Transverse colon (tissue), 4 donors: ENCODE data around the gene ADGRB2. TPM values are rescaled to one million over a fixed set of nuclear protein-coding genes. Genes with fewer than 3 reads are reported as not detected.

ENCODE experiments used
- DNase-seq: peaks from one replicate; pipeline ENCODE4 v3.0.0-alpha.2; 2019
- H3K27ac ChIP-seq, 4 donors: fragments of 200-600 bp; sonication (generic); 2 replicates each; pipeline ENCODE4 v1.5.1; 2016 to 2018; ENCODE audit warnings: inconsistent platforms in 4 of 4
- H3K27me3 ChIP-seq: fragments of 200-600 bp; sonication (generic); 2 replicates; pipeline ENCODE4 v1.5.1; 2017; ENCODE audit warnings: inconsistent platforms
- H3K36me3 ChIP-seq, 4 donors: fragments of 200-600 bp; sonication (generic); 2 replicates each; pipeline ENCODE4 v1.5.1; 2017 to 2019; ENCODE audit warnings: inconsistent platforms in 4 of 4
- H3K4me1 ChIP-seq, 4 donors: fragments of 200-600 bp; sonication (generic); 2 replicates each; pipeline ENCODE4 v1.5.1; 2017 to 2020; ENCODE audit warnings: inconsistent platforms in 4 of 4
- H3K4me3 ChIP-seq, 4 donors: fragments of 200-600 bp; sonication (generic); 1 replicate in 1 of 4; 2 replicates in 3 of 4; pipeline versions ENCODE4 v1.5.1 to v1.6.1; 2017 to 2019; ENCODE audit warnings: inconsistent platforms in 4 of 4
- H3K9me3 ChIP-seq, 2 donors: fragments of 200-600 bp; sonication (generic); 2 replicates each; pipeline ENCODE4 v1.5.1; 2017 to 2019; ENCODE audit warnings: inconsistent platforms in 2 of 2
- CTCF ChIP-seq, 5 experiments: fragments of 200-600 bp in 3 of 5; fragments of 450-650 bp in 2 of 5; sonication (generic) in 3 of 5; IDR thresholded peaks; 1 replicate in 2 of 5; 2 replicates in 3 of 5; pipeline ENCODE4 v1.5.1; 2016 to 2017; ENCODE audit warnings: antibody characterized with exemption in 5 of 5, inconsistent platforms in 3 of 5, mild to moderate bottlenecking in 2 of 5, moderate library complexity in 1 of 5
- EP300 ChIP-seq: sonication (generic); formaldehyde crosslinking; IDR thresholded peaks from one replicate; pipeline ENCODE4 v1.6.1; 2017; ENCODE audit warnings: antibody characterized with exemption, low read depth
- POLR2A ChIP-seq: fragments of 450-650 bp; IDR thresholded peaks from one replicate; pipeline ENCODE4 v1.6.1; 2016; ENCODE audit warnings: antibody characterized with exemption, mild to moderate bottlenecking, moderate library complexity
- POLR2AphosphoS5 ChIP-seq, 3 donors: sonication (generic); formaldehyde crosslinking; IDR thresholded peaks; one replicate each; pipeline ENCODE4 v1.6.1; 2016; ENCODE audit warnings: antibody characterized with exemption in 3 of 3
- WGBS, 2 donors: methylation state at CpG; one replicate each; pipeline ENCODE4 v1.1.5; 2018; ENCODE audit warnings: low coverage in 1 of 2; 5-methylcytosine and 5-hydroxymethylcytosine counted together
- in situ Hi-C, 4 donors: fragments of 200-750 bp; cut with MboI; loops; one replicate each; pipeline versions ENCODE4 v1.15.0 to v1.15.1; 2017; ENCODE audit warnings: low sequenced_read_pairs in 3 of 4, low pct_ligation_motif_present in 1 of 4, low pct_unique_long_range_greater_than_20kb in 1 of 4
- intact Hi-C: fragments of 100-400 bp; cut with DNase I; formaldehyde crosslinking; loops from one replicate; pipeline ENCODE4 v1.15.1; 2023; ENCODE audit warnings: low total_unique reads
- total RNA-seq, 4 donors: library from RNA; depleted of rRNA; stranded (reverse); fragments of >200 nt; gene quantifications; one replicate each; pipeline ENCODE4 v1.1.0, GENCODE V29; 2016

The ADGRB2 gene
- total RNA-seq, 4 donors from 2014 or later, result 0.55 to 4.2 (median 1.1) TPM; not detected in 1

- Histone ChIP-seq H3K4me3 (no peak overlapping the region), H3K27me3 (peaks cover 13% of the 10 kb centered on the region), H3K27ac (no peak overlapping the region), H3K9me3 (no peaks in the 10 kb centered on the region), H3K4me1 (peaks cover 18 to 37% (median 28%) of the 10 kb centered on the region in 4 donors), H3K36me3 (no peaks in the 10 kb centered on the region)
- WGBS, 2 donors, result 71 to 73% methylated on average over 4 to 13 of the region's 15 CpGs
- DNase-seq, result no peak
- TF ChIP-seq POLR2A, result no peak
- no peak for TF ChIP-seq POLR2AphosphoS5 (IDR thresholded peaks at IDR 0.05)
- TF ChIP-seq EP300, result no peak
- no peak for TF ChIP-seq CTCF (IDR thresholded peaks at IDR 0.05)
- intact Hi-C loops, result no loop called here
- in situ Hi-C loops, result no loop called here
Measured at GRCh38 chr1:31706384-31707058, 57.6 kb downstream of the ADGRB2 start.

- Histone ChIP-seq H3K4me3 (peak overlapping the region in 2 of 4 donors; percentile 33 to 38), H3K9me3 (no peaks in the 10 kb centered on the region), H3K27me3 (peaks cover 13% of the 10 kb centered on the region), H3K36me3 (no peaks in the 10 kb centered on the region), H3K27ac (peak overlapping the region; percentile 84 to 93 (median 87)), H3K4me1 (peaks cover 26 to 48% (median 37%) of the 10 kb centered on the region in 4 donors)
- no peak for TF ChIP-seq POLR2A
- TF ChIP-seq EP300, result no peak
- TF ChIP-seq POLR2AphosphoS5 (IDR thresholded peaks at IDR 0.05), result no peak
- TF ChIP-seq CTCF (IDR thresholded peaks at IDR 0.05), result peak in 4 of 5 experiments; percentile 14 to 34 (median 21)
- in situ Hi-C loops, result no loop called here
- DNase-seq, result peak; percentile 64
- 23% methylated on average over 22 of the region's 23 CpGs; no CpG with 5 or more reads in 1 of the 2 donors for WGBS, 2 donors
- intact Hi-C loops, result no loop called here
Measured at GRCh38 chr1:31705080-31705866, 58.9 kb downstream of the ADGRB2 start.

GRCh38 chr1:31704271-31705079 lies 59.7 kb downstream of the ADGRB2 start:
- intact Hi-C loops (no loop called here), in situ Hi-C loops (no loop called here)
- H3K4me1 ChIP-seq, result peaks cover 30 to 56% (median 42%) of the 10 kb centered on the region in 4 donors
- H3K36me3 ChIP-seq, result no peaks in the 10 kb centered on the region
- peak; percentile 44 for DNase-seq
- H3K4me3 ChIP-seq, result peak overlapping the region; percentile 17 to 38 (median 32)
- TF ChIP-seq POLR2A (no peak), CTCF (IDR thresholded peaks at IDR 0.05) (no peak), POLR2AphosphoS5 (IDR thresholded peaks at IDR 0.05) (no peak), EP300 (no peak)
- WGBS, 2 donors, result 0 to 3% methylated on average over 2 to 17 of the region's 19 CpGs
- peaks cover 13% of the 10 kb centered on the region for H3K27me3 ChIP-seq
- peak overlapping the region; percentile 84 to 93 (median 87) for H3K27ac ChIP-seq
- no peaks in the 10 kb centered on the region for H3K9me3 ChIP-seq
